ENCODE measurements around the gene RPUSD1.

GRCh38 chr16:761625-762513, 26.3 kb downstream of the RPUSD1 start:
- TF ChIP-seq EP300 (IDR thresholded peaks at IDR 0.05) (no peak), CTCF (IDR thresholded peaks at IDR 0.05) (no peak), POLR2AphosphoS5 (IDR thresholded peaks at IDR 0.05) (no peak), POLR2A (IDR thresholded peaks at IDR 0.05) (no peak)

Data from sigmoid colon (tissue), 4 donors.